NCI-H2029 (cell line): ENCODE measurements around the gene OR7A5.
"Not testable (repeated sequence)": the region's sequence is repeated elsewhere in the genome, so short reads cannot be mapped to it uniquely, and the experiment has no call there.

Experiments
- DNase-seq: peaks from one replicate; lab custom pipeline; 2025; lab: John Stamatoyannopoulos, UW

Gene OR7A5

GRCh38 chr19:14784730-14785101 lies 50.3 kb downstream of the OR7A5 start:
- not testable (repeated sequence) for DNase-seq

- DNase-seq = not testable (repeated sequence)
These were observed 51.5 kb downstream of the OR7A5 start for GRCh38 chr19:14783410-14783998.

GRCh38 chr19:14782626-14783409 lies 52.2 kb downstream of the OR7A5 start:
- DNase-seq = no peak

- DNase-seq = not testable (repeated sequence)
These were observed 53.1 kb downstream of the OR7A5 start for GRCh38 chr19:14781713-14782536.

- not testable (repeated sequence) for DNase-seq
These were observed 54.3 kb downstream of the OR7A5 start for GRCh38 chr19:14780622-14781225.

- no peak for DNase-seq
These were observed 55.8 kb downstream of the OR7A5 start for GRCh38 chr19:14779151-14779550.

GRCh38 chr19:14778110-14778845 lies 56.7 kb downstream of the OR7A5 start, which contains the start of gene ADGRE2:
Gene ADGRE2, minus strand, starts transcription at chr19:14778560. Its CDS starts 1,804 bp downstream, at chr19:14776756.
- not testable (repeated sequence) for DNase-seq

- not testable (repeated sequence) for DNase-seq
These were observed 57.3 kb downstream of the OR7A5 start for GRCh38 chr19:14777645-14778044.
